GM18520 (cell line): ENCODE data around the gene WNK2.

ENCODE experiments used
- ATAC-seq: cut with Tn5 transposase; IDR thresholded peaks from one replicate; pipeline ENCODE4 v1.9.1; 2021; ENCODE audit not compliant: unreplicated experiment

WNK2 gene

GRCh38 chr9:93291536-93292287 is 107.8 kb downstream of the WNK2 start:
- no peak for ATAC-seq

GRCh38 chr9:93292288-93292615 is 108.3 kb downstream of the WNK2 start:
- no peak for ATAC-seq

DNA sequence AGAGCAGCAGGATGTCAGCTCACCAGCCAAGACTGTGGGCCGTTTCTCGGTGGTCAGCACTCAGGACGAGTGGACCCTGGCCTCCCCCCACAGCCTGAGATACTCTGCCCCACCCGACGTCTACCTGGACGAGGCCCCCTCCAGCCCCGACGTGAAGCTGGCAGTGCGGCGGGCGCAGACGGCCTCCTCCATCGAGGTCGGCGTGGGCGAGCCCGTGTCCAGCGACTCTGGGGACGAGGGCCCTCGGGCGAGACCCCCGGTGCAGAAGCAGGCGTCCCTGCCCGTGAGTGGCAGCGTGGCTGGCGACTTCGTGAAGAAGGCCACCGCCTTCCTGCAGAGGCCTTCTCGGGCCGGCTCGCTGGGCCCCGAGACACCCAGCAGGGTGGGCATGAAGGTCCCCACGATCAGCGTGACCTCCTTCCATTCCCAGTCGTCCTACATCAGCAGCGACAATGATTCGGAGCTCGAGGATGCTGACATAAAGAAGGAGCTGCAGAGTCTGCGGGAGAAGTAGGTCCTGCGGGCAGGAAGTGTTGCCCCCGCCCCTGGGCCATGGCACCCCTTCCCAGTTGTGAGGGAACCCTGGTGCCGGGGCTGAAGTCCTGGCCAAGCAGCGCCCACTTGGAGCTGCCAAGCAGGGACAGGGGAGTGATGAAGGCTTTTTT is 108.9 kb downstream of the WNK2 start:
- ATAC-seq = no peak

DNA sequence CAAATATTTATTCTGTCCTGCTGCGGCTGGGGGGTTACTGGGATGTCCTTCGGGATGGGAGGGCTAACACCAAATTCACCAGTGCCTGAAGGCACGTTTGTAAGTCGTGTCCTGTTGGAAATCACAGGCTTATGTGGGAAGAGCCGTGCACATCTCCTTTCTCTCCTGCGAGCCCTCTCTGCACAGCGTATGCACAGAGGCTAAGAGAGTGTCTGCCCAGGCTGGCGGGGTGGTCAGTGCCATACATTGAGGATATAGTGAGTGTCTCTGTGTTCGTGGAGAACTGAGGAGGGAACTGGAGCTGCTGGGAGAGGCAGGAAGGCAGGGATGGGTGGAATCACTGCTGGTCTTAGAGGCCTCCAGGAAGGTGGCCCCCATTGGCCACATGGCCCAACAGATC is 110.1 kb downstream of the WNK2 start:
- ATAC-seq = no peak

DNA sequence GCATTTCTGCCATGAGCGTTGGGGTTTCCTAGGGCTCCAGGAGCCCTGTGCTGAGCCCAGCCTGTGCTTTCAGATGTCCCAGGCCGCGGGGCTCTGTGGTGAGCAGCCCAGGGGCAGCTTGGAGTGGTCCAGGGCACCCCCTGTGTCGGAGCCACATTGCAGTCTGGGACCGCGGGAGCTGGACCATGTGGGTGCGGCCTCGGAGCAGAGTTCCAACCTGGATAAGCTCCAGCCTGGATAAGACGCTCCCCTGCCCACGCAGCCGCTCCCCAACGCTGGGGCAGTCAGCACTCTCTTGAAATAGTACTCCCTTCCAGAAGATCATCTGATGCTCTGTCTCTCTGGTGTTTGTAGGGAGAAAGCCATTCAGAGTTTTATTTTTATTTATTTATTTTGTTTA is 111.1 kb downstream of the WNK2 start:
- no peak for ATAC-seq

DNA sequence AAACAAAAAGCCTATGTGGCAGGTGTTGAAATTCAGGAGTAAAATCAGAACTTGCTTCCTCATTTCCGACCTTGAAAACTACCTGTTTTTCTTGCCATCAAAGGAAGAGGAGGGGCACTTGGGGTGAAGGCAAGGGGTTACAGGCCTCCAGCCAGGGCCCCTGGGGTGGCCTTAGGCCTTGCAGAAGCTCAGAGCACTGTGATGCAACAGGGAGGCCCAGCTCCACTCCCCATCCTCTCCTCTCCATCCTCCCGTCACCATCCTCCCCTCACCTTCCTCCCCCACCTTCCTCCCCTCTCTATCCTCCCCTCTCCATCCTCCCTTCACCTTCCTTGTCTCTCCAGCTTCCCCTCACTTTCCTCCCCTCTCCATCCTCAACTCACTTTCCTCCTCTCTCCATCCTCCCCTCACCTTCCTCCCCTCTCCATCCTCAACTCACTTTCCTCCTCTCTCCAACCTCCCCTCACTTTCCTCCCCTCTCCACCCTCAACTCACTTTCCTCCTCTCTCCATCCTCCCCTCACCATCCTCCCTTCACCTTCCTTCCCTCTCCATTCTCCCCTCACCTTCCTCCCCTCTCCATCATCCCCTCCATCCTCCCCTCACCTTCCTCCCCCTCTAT is 111.6 kb downstream of the WNK2 start:
- no peak for ATAC-seq

GRCh38 chr9:93296889-93297480 is 113.0 kb downstream of the WNK2 start:
- ATAC-seq = no peak

GRCh38 chr9:93297659-93298497 is 113.9 kb downstream of the WNK2 start:
- no peak for ATAC-seq

DNA sequence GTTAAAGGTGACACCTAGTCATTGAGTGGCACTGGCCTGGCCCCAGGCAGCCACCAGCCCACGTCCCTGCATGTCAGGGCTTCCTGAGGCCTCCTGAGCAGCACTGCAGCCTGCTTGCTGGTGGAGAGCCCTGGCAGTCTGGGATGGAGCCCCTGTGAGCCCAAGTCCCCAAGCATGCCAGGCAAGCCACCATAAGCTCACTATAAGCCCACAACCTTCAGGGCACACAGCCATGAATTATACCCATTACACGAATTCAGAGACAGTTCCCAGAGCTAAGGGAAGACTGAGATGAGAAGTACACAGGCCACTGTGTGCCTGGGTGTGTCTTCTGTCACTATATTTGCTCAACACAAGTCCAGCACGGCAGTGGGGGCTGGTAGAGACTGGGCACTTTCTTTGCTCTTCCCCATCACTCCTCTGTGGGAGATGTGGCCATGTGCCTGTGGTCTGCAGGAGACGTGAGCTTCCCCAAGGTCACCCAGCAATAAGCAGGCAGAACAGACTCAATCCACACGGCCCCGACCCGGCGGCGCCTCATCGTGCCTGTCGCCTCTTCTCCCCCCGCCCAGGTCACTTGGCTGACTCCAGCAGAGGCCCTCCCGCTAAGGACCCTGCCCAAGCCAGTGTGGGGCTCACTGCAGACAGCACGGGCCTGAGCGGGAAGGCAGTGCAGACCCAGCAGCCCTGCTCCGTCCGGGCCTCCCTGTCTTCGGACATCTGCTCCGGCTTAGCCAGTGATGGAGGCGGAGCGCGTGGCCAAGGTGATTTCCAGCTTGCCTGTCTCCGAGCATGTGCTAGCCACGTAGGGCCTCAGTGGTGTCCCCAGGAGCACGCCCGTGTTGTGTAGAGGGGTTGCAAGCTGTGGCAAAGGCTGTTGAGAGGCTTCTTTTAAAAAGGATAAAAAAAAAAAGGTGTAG is 114.8 kb downstream of the WNK2 start:
- ATAC-seq = no peak

- ATAC-seq = no peak
These were observed 115.7 kb downstream of the WNK2 start for GRCh38 chr9:93299418-93300174.

GRCh38 chr9:93300175-93300572 is 116.2 kb downstream of the WNK2 start:
- no peak for ATAC-seq

DNA sequence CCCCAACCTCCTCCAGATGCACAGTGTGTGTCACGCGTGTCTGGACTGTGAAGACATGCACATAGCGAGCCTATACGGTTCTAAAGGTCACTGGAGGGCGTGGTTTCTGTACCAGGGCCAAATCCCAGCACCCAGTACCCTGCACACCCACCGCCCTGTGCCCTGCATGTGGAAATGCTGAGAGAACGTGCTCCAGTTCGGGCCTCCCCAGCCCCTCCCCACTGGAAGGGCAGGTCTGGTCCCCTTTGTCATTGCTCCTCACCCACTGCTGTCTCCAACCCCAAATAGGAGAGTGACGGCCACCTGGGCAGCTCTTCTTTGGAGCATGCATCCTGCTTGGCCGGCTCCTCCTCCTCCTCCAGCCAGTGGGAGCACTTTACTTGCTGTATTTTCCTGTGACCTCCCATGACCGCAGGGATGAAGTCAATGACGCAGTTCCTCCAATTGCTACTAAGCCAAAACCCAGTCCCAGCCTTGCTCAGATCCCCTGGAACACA is 116.7 kb downstream of the WNK2 start:
- ATAC-seq = no peak

GRCh38 chr9:93301291-93301811 is 117.4 kb downstream of the WNK2 start:
- ATAC-seq = no peak

DNA sequence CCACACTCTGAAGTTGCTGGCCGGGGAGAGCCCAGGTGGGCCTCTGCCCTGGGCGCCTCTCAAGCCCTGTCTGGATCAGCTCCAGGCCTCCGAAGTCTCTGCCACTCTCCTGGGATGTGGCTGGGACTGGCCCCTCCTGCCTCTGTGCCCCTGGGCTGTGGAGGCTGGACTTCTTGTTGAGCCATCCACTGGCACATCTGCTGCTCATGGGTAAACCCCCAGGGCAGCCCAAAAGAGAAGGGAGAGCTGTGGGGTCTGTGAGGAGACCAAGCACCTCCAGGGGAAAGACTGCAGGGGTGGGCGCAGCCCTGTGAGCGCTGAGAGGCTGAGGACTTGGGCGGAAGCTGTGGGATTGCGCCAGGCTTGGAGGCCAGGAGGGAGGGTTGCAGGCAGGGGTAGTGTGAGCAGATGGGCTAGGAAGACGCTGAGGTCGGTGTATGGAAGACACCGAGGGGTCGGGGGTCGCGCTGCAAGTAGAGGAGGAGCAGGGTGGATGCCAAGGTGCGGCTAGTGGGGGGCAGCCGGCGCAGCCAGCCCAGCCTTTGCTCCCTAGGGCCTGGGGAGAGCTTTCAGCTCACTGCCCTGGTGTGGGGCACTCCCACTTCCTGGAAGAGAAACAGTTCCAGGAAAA is 118.1 kb downstream of the WNK2 start:
- ATAC-seq = no peak

- ATAC-seq = no peak
These were observed 118.8 kb downstream of the WNK2 start for GRCh38 chr9:93302586-93303257.

DNA sequence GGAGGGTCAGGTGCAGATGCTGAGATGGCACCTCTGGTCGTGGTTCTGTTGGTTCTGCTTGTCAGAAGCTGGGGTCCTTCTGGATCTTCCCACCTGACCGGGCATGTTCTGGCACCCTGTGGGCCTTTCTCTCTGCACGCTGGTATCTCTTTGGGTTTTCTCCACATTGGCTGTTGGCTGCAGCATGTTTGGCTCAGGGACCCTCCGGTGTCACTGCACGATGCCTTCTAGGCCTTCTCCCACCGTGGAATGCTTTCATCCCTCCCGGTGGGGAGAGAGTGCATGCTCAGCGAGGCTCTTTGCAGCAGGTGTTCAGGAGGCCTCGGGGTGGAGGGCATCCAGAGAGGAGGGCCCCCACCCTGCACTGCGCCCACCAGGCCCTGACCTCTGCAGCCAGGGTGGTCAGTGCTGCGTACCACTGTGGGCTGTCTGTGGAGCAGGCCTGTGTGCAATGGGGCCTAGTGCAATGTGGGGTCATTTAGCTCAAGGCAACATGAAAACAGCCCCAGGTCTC is 119.4 kb downstream of the WNK2 start:
- no peak for ATAC-seq

DNA sequence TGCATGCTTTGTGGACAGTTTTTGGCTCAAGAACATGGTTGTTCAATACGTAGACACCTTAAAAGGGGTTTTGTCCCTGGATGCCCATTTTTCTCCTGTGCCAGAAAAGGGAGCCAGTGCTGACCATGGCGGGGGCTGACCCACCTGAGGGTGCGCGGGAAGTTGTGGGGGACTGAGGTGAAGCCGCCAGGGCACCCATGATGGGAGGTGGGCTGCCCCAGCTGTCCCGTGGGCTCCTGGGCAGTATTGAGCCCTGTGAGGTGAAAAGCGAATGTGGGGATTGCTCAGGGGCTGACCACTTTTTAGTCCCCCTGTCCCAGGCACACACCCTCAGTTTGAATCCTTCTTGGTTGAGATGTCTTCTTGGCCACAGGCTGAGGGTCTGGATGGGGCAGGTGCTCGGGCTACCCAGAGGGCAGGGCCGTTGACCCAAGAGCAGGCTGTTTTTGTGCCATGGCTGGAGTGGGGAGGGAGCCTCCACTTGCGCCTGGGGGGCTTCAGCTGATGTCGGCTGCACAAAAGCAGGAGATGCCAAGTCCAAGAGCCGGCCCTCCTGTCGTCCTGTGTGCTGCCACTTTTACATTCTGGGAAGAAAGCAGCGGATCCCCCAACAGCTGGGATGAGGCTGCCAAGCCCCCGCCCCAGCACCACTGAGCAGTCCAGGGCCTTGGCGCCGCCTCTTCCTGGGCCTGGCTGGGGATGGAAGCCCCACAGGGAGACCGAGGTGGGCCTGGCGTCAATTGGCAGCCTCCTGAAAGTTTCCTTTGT is 120.1 kb downstream of the WNK2 start:
- ATAC-seq = no peak
